NCI-H1092 (cell line): ENCODE data around the gene OGN.
"Not testable (repeated sequence)": the region's sequence is repeated elsewhere in the genome, so short reads cannot be mapped to it uniquely, and the experiment has no call there.

ENCODE experiments used
- DNase-seq: peaks from one replicate; lab custom pipeline; 2025; lab: John Stamatoyannopoulos, UW

The OGN gene, protein sequence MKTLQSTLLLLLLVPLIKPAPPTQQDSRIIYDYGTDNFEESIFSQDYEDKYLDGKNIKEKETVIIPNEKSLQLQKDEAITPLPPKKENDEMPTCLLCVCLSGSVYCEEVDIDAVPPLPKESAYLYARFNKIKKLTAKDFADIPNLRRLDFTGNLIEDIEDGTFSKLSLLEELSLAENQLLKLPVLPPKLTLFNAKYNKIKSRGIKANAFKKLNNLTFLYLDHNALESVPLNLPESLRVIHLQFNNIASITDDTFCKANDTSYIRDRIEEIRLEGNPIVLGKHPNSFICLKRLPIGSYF

GRCh38 chr9:92404042-92404836 is at the start of gene OGN:
TSS of gene OGN (minus strand) at chr9:92404578. CDS start at chr9:92403407, 1,171 bp downstream.
- DNase-seq, result no peak

DNA sequence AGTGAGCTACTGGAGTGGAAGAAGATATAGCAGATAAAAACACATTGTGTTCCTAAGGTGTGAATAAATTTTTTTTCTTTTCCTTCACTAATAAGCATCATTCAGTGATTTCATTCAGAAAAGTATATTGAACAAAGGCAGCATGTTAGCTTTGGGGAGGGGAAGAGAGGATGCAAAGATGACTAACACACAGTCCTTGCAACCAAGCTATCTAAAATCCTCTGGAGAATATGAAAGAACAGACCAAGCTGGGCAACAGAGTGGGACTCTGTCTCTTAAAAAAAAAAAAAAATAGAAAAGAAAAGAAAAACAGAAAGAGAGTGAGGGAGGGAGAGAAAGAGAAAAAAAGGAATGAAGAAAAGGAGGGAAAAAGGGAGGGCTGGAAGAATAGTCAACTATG is 42.2 kb upstream of the OGN start:
- no peak for DNase-seq

DNA sequence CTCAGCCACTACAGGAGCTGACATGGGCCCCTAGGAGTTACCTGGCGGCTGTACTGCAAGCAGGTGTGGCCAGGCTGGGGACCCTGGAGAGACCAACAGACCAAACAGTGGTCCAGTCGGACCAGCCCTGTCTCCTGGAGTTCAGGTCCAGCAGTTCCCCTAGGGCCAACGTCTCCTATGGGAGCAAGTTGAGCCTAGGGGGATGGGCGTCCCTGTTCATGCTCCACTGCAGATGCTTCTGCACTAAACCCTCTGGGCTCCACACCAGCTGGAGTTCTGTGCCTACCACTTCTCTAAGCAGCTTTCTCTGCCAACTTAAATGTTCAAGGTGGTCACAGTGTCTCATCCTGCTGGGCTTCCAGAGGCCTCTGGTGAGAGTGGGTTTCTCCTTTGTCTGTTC is 40.5 kb upstream of the OGN start:
- DNase-seq, result no peak

DNA sequence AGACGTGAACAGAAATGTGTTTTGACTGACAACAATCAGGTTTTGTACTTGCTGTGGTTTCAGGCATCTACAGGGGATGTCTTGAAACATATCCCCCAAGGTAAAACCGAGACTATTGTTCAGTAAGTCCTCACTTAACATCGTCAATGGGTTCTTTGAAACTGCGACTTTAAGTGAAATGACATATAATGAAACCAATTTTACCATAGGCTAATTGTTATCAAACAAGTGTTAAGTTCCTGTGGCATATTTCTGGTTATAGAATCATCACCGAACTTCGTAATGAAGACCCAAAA is 36.3 kb upstream of the OGN start:
- DNase-seq, result no peak

GRCh38 chr9:92439921-92440750 is 35.8 kb upstream of the OGN start:
- DNase-seq, result no peak

DNA sequence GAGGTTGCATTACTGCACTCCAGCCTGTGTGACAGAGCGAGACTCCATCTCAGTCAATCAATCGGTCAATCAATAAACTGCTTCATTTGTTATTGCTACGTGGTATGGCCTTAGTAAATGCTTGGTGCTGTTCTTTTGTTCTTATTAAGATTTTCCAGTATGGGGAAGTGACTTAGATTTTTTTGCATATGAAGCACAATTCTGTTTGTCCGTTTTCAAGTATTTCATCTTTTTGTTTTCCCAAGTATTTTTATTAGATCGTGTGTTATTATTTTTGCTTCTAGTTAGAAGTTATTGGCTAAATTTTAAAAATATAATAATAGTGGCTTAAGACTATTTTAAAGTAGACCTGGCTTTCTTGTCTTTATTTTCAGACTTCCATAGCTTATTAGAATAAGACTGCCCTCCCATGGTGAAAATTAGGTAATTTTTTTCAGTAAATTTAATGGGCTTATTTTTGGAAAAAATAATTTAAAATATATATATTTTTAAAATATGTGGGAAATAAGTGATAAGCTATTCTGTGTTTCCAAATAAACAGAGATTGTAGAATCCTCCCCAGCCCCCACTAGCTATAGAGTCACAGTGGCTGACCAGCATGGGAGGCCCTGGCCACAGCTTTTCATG is 34.6 kb upstream of the OGN start:
- no peak for DNase-seq

GRCh38 chr9:92435263-92435662 is 30.9 kb upstream of the OGN start:
- DNase-seq, result no peak

DNA sequence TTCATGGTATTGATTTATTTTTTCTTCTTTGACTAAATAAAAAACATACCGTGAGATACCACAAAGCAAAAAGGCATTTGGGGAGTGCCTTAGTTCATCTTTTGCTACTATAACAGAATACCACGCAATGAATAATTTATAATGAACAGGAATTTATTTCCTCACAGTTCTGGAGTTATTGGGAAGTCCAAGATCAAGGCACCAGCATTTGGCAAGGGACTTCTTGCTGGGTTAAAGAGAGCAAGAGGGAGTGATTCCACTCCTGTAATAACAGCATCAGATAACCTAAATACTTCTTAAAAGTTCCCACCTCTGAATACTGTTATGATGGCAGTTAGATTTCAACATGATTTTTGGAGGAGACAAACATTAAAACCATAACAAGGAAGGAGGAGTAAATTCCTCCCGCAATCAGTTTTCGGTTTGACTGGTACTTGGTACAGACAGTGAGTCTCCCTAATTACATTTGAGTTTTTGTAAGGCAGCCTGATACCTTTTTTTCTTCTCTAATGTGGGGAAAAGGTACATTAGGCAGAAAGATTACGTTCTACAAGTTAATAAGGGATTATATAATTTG is 28.7 kb upstream of the OGN start:
- DNase-seq, result no peak

GRCh38 chr9:92432350-92432749 is 28.0 kb upstream of the OGN start:
- no peak for DNase-seq

DNA sequence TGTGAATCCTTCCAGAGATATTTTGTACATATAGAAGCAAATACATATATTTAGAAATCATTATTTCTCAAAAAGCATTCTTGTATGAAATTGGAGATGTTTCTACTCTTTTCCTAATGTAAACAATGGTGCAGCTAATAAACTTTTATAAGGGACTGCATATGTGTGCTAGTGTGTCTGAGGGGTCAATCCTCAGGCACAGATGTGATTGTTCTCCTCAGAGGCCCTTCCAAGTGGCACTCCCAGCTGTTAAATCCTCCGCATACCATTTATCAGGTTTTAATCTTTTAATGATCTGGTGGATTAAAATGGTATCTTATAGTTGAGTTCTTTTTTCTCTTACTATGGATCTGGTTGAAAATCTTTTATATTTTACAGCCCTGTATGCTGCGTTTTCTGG is 25.5 kb upstream of the OGN start:
- no peak for DNase-seq

GRCh38 chr9:92426501-92427145 is 22.2 kb upstream of the OGN start:
- no peak for DNase-seq

DNA sequence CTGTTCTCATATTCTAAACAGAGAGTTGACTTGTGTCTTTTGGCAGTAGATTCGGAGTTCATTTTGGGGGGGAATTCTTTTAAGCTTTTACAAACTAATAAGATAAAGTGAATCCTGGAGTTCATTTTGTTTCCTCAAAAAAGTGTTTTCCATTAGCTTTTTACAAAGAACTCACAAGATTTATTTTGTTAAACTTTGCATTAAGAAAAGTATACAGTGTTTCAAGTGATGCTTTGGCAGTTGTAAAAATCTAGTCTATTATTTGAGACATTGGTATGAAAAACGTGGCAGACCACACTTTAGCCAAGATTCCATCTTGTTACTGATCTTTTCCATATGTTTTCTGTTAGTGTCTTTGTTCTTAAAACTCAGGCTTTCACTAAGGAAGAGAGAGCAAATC is 21.1 kb upstream of the OGN start:
- DNase-seq, result no peak

DNA sequence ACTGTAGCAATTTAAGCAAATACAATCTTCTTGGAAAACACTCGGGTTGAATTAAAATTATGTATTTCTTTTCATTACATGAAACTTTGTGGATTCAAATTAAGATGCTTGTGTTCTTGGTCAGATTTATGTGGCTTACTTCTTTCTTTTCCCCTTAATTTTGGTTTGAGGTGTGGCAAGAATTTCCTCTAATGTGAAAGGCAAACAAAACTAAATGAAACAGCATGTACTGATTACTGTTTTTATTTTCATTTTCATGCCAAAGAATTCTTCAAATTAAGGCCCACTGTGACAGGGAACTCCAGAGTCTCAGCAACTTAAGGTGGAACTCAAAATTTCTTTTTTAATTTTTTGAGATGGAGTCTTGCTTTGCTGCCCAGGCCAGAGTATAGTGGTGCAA is 20.0 kb upstream of the OGN start, which contains the start of gene OMD:
TSS of gene OMD (minus strand) at position 132 of the 400 bp plus-strand sequence. CDS start 6,913 bp downstream, outside the sequence.
- DNase-seq, result no peak

GRCh38 chr9:92423612-92424011 is 19.2 kb upstream of the OGN start:
- no peak for DNase-seq

DNA sequence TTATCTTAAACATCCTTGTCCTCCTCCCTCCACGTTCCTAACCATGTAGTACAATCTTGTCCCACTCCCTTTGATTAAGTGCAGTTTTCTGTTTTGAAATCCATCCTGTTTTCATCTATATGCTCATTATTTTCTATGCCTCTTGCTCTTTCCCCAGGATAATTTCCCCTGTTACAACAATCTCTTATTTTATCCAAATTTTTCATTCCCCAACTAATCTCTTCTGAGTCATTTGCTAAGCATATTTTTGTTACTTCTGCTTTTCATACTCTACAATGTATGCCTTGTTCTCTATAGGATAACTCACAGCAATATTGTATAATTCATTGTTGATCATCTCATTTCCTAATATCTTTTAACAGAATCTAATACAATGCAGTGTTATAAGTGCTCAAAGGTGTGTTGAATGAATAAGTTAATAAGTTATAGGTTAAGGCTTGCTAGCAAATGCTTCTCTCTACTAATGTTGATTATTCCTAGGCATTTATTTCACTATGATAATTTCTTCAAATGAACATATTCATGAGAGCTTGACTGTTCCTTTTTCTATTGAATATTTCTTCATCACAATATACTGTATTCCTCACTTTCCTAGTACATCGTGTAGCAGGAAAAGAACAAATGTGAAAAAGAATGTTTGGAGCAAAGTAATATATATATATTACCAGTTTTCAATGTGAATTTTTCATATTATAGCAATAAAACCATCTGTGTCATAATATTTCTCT is 18.4 kb upstream of the OGN start:
- no peak for DNase-seq

DNA sequence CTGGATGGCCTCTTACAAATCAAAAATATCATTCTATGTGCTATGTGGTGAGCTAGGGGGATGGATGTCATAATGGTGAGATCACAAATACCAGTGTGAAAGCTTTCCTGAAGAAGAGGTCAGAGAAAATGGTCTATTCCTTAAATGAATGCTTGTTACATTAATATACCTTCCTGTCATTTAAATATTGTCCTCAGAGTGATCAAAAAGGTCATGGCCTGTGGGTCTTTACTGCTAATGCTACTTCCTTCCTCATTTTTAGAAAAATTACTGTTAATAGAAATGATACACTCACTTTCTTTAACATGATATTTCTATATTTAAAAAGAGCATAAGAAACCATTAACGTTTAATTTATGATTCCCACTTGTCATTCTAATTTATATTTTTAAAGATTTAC is 10.2 kb upstream of the OGN start:
- DNase-seq, result no peak

- DNase-seq, result not testable (repeated sequence)
Observed at GRCh38 chr9:92411157-92411556, 6.8 kb upstream of the OGN start.

- no peak for DNase-seq
Observed at GRCh38 chr9:92408747-92409478, 4.5 kb upstream of the OGN start.

DNA sequence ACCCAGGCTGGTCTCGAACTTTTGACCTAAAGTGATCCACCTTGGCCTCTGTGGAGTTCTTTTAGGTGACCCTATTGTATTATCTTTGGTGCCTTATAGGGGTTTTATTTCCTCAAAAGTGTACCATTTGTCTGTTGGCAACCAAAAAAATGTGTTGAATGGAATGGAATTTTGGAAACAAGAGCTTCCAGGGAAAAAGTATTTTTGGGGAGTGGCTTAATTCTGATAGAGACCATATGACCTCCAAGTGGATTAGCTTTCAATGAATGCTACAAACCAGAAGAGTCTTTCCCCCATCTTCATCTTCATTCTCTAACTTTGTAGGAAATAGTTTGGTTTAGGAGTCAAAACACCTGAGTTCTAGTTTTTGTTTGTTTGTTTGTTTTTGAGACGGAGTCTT is 3.4 kb upstream of the OGN start:
- DNase-seq, result no peak

DNA sequence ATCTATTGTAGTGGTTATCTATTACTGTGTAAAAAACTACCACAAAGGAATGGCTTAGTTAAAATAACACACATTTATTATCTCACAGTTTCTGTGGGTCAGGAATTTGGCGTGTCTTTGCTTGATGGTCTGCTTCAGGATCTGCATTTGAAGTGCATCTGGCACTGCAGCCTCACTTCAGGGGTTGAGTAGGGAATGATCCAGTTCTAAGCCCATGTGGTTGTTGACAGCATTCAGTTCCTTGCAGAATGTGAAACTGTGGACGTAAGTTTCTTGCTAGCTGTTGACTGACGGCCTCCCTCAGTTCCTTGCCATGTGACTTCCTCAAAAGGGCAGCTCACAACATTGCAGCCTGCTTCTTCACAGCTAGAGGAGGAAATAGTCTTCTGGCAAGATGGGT is 2.1 kb upstream of the OGN start:
- no peak for DNase-seq
